ENCODE results near the gene MCU. TPM values are rescaled to one million over a fixed set of nuclear protein-coding genes. Genes with fewer than 3 reads are reported as not detected.
A peak's percentile ranks its signal among the peaks of the same experiment; 100 is the strongest.
"Not testable (repeated sequence)": the region's sequence is repeated elsewhere in the genome, so short reads cannot be mapped to it uniquely, and the experiment has no call there.

Gene MCU, protein sequence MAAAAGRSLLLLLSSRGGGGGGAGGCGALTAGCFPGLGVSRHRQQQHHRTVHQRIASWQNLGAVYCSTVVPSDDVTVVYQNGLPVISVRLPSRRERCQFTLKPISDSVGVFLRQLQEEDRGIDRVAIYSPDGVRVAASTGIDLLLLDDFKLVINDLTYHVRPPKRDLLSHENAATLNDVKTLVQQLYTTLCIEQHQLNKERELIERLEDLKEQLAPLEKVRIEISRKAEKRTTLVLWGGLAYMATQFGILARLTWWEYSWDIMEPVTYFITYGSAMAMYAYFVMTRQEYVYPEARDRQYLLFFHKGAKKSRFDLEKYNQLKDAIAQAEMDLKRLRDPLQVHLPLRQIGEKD
- total RNA-seq (114 TPM), polyA plus RNA-seq (ENCODE audit: insufficient read depth in 1 of 8, insufficient read length in 8 of 8, low replicate concordance in 1 of 8) (100 to 1,000 TPM in 4 of 8 donors, 10 to 100 TPM in 4; 81.9 to 135 (median 106) TPM)
- long read RNA-seq, donor 1, transcript MCU-202 (8 exons, 2,949 nt): major isoform, 15 of 30 reads
- long read RNA-seq, donor 1, partial matches to known transcripts: 15 of 30 reads
- long read RNA-seq, donor 1, other reads (novel, unspliced or antisense): 0 of 30 reads
- long read RNA-seq, donor 2, partial matches to known transcripts: 0 of 3 reads
- long read RNA-seq, donor 2, other reads (novel, unspliced or antisense): 0 of 3 reads
- long read RNA-seq, donor 3, transcript MCU-202 (8 exons, 2,949 nt): major isoform, 40 of 73 reads
- long read RNA-seq, donor 3, partial matches to known transcripts: 31 of 73 reads
- long read RNA-seq, donor 3, other reads (novel, unspliced or antisense): 0 of 73 reads
- long read RNA-seq, donor 4, transcript MCU-202 (8 exons, 2,949 nt): major isoform, 22 of 37 reads
- long read RNA-seq, donor 4, partial matches to known transcripts: 11 of 37 reads
- long read RNA-seq, donor 4, other reads (novel, unspliced or antisense): 0 of 37 reads
- long read RNA-seq, donor 5, transcript MCU-202 (8 exons, 2,949 nt): major isoform, 46 of 108 reads
- long read RNA-seq, donor 5, partial matches to known transcripts: 52 of 108 reads
- long read RNA-seq, donor 5, other reads (novel, unspliced or antisense): 10 of 108 reads
- long read RNA-seq, donor 6, transcript MCU-202 (8 exons, 2,949 nt): major isoform, 52 of 87 reads
- long read RNA-seq, donor 6, partial matches to known transcripts: 32 of 87 reads
- long read RNA-seq, donor 6, other reads (novel, unspliced or antisense): 0 of 87 reads
- long read RNA-seq, donor 7, transcript MCU-202 (8 exons, 2,949 nt): major isoform, 34 of 59 reads
- long read RNA-seq, donor 7, transcript MCU-210 (4 exons, 2,288 nt): minor isoform, 5 of 59 reads
- long read RNA-seq, donor 7, partial matches to known transcripts: 20 of 59 reads
- long read RNA-seq, donor 7, other reads (novel, unspliced or antisense): 0 of 59 reads
- long read RNA-seq, donor 8, transcript MCU-202 (8 exons, 2,949 nt): major isoform, 22 of 24 reads
- long read RNA-seq, donor 8, partial matches to known transcripts: 0 of 24 reads
- long read RNA-seq, donor 8, other reads (novel, unspliced or antisense): 0 of 24 reads
- long read RNA-seq, donor 9, transcript MCU-202 (8 exons, 2,949 nt): major isoform, 23 of 51 reads
- long read RNA-seq, donor 9, partial matches to known transcripts: 26 of 51 reads
- long read RNA-seq, donor 9, other reads (novel, unspliced or antisense): 0 of 51 reads
- long read RNA-seq, donor 10, transcript MCU-202 (8 exons, 2,949 nt): major isoform, 51 of 59 reads
- long read RNA-seq, donor 10, partial matches to known transcripts: 6 of 59 reads
- long read RNA-seq, donor 10, other reads (novel, unspliced or antisense): 0 of 59 reads
- long read RNA-seq, donor 11, transcript MCU-202 (8 exons, 2,949 nt): major isoform, 23 of 34 reads
- long read RNA-seq, donor 11, partial matches to known transcripts: 10 of 34 reads
- long read RNA-seq, donor 11, other reads (novel, unspliced or antisense): 0 of 34 reads

DNA sequence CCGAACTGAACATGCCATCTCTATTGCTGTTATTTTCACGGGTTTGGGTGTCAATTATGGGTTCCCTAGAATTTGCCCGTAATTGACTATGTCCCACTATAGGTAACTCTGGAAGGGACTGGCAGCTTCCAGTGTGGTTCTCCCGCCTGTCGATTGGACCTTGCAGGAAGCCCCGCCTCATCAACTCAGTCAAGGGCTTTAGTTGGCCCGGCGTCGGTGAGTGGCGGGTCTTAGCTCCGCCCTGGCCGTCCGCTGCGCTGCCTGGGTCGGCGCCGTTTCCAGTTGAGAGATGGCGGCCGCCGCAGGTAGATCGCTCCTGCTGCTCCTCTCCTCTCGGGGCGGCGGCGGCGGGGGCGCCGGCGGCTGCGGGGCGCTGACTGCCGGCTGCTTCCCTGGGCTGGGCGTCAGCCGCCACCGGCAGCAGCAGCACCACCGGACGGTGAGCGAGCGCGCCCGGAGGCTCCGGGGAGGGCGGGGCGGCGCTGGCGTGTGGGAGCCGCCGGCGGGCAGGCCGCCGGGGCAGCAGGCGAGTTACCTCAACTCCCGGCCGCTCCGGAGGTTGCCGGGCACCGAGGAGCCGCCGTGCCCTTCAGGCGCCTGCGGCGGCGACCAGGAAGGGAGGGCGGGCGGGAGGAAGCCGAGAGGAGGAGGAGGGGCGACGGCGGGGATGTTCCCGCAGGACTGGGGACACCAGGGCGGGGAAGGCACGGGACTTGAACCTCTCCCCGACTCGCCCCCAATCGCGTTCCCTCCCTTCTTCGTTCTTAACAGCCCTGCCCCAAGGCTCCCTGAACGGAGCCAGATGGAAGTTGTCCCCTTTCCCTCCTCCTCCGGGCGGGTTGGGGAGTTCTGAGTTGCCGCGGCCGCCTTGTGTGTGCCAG lies at the start of gene MCU:
Gene MCU, plus strand, starts transcription at position 281 of the 881 bp plus-strand sequence. Its CDS starts 9 bp downstream, at position 290.
- under 1% methylated on average over 49 of the region's 83 CpGs for WGBS (ENCODE audit: insufficient coverage)
- H3K4me3 ChIP-seq (ENCODE audit: low read length): peak within 1 kb of the TSS; percentile 70
- H3K4me1 ChIP-seq (ENCODE audit: control insufficient read depth, insufficient read depth, low read length): peaks cover 15% of the 10 kb centered on the region

DNA sequence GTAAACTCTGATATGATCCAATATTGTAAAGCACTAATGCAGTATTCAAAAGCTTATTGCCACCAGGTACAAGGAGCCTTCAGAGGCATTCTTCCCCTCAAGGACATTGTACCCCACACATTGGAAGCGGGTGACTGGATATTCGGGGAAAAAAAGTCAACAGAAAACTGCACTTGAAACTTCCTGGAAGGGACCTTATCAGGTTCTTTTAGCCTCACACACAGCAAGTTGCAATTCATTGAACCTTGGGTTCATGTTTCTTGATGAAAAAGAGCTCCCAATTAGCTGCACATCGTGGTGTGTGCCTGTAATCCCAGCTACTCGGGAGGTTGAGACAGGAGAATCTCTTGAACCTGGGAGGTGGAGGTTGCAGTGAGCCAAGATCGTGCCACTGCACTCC lies 49.6 kb upstream of the MCU start:
- no peaks in the 10 kb centered on the region for H3K9me3 ChIP-seq (replicated peaks; ENCODE audit: control insufficient read depth, low read depth, low read length)
- no peak overlapping the region for H3K4me3 ChIP-seq (ENCODE audit: low read length)
- H3K27me3 ChIP-seq (ENCODE audit: control insufficient read depth, insufficient read depth, low read length): no peaks in the 10 kb centered on the region
- 100% methylated on average over 2 of the region's 5 CpGs for WGBS (ENCODE audit: insufficient coverage)
- no peaks in the 10 kb centered on the region for H3K4me1 ChIP-seq (ENCODE audit: control insufficient read depth, insufficient read depth, low read length)
- no peak overlapping the region for H3K27ac ChIP-seq (ENCODE audit: low read length)
- no peaks in the 10 kb centered on the region for H3K36me3 ChIP-seq (ENCODE audit: control insufficient read depth, insufficient read depth, low read length)
- DNase-seq: no peak

More for the DNA sequence above, at the start of gene MCU:
- H3K9me3 ChIP-seq (replicated peaks; ENCODE audit: control insufficient read depth, low read depth, low read length): no peaks in the 10 kb centered on the region
- peak; percentile 98 for DNase-seq
- peak within 1 kb of the TSS; percentile 90 for H3K27ac ChIP-seq (ENCODE audit: low read length)
- H3K36me3 ChIP-seq (ENCODE audit: control insufficient read depth, insufficient read depth, low read length): no peaks in the 10 kb centered on the region
- H3K27me3 ChIP-seq (ENCODE audit: control insufficient read depth, insufficient read depth, low read length): no peaks in the 10 kb centered on the region

DNA sequence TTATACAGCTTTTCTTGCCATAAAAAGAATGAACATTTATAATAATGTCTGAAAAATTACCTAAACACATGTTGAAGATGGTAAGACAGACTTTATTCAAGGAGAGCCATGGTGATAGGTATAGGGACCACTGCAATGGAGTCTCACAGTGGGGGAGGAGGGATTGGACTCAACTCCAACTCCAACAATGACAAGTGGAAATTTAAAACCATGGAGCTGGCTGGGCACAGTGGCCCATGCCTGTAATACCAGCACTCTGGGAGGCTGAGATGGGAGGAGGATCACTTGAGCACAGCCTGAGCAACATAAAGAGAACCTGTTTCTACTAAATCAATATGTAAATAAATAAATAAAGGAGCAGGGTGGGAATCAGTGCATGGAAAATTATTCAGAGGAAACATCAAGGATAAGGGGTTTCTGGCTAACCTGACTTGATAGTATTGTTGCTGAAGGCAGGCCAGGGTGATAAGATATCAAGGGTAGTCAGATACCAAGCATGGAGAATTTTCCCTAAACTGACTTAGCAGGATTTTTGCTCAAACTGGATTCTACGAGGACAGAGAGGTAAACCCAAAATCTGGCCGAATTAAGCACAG lies 46.6 kb upstream of the MCU start:
- H3K27ac ChIP-seq (ENCODE audit: low read length): no peak overlapping the region
- no peak for DNase-seq
- no peak overlapping the region for H3K4me3 ChIP-seq (ENCODE audit: low read length)
- H3K9me3 ChIP-seq (replicated peaks; ENCODE audit: control insufficient read depth, low read depth, low read length): no peaks in the 10 kb centered on the region
- H3K4me1 ChIP-seq (ENCODE audit: control insufficient read depth, insufficient read depth, low read length): no peaks in the 10 kb centered on the region
- no CpG with 5 or more reads among the region's 2 CpGs for WGBS (ENCODE audit: insufficient coverage)
- no peaks in the 10 kb centered on the region for H3K27me3 ChIP-seq (ENCODE audit: control insufficient read depth, insufficient read depth, low read length)
- H3K36me3 ChIP-seq (ENCODE audit: control insufficient read depth, insufficient read depth, low read length): no peaks in the 10 kb centered on the region

DNA sequence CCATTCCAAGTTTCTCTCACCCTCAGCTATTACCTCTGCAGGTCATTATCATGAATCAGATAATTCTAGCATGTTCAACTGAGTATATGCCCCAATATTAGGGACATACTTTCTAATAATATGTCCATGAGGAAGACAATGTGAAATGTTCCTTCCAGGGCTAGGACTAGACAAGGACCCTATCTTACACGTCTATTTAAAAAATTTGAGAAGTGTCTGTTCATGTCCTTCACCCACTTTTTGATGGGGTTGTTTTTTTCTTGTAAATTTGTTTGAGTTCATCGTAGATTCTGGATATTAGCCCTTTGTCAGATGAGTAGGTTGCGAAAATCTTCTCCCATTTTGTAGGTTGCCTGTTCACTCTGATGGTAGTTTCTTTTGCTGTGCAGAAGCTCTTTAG lies 45.0 kb upstream of the MCU start:
- not testable (repeated sequence) for H3K36me3 ChIP-seq (ENCODE audit: control insufficient read depth, insufficient read depth, low read length); H3K4me1 ChIP-seq (ENCODE audit: control insufficient read depth, insufficient read depth, low read length); H3K27me3 ChIP-seq (ENCODE audit: control insufficient read depth, insufficient read depth, low read length); DNase-seq; H3K9me3 ChIP-seq (replicated peaks; ENCODE audit: control insufficient read depth, low read depth, low read length); H3K4me3 ChIP-seq (ENCODE audit: low read length); H3K27ac ChIP-seq (ENCODE audit: low read length)
- no CpG with 5 or more reads among the region's 3 CpGs for WGBS (ENCODE audit: insufficient coverage)

DNA sequence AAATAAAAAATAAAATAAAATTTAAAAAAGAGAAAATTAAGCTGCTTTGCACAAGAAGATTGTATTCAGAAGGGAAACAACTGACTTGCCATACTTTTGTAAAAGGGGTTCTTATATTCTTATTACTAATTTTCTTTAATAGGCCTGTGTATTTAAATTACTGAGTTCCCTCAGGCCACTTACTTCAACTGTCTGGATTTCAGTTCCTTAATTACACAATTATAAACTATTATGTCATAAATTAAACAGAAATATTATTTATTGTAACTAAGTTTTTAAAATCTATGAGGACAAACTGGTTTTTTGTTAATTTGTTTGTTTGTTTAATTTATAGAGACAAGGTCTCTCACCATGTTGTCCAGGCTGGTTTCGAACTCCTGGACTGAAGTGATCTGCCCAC lies 43.6 kb upstream of the MCU start:
- H3K27ac ChIP-seq (ENCODE audit: low read length): no peak overlapping the region
- no peak overlapping the region for H3K4me3 ChIP-seq (ENCODE audit: low read length)
- no peaks in the 10 kb centered on the region for H3K27me3 ChIP-seq (ENCODE audit: control insufficient read depth, insufficient read depth, low read length)
- no peaks in the 10 kb centered on the region for H3K36me3 ChIP-seq (ENCODE audit: control insufficient read depth, insufficient read depth, low read length)
- WGBS (ENCODE audit: insufficient coverage): 83% methylated on average over 1 of the region's 1 CpG
- no peaks in the 10 kb centered on the region for H3K9me3 ChIP-seq (replicated peaks; ENCODE audit: control insufficient read depth, low read depth, low read length)
- DNase-seq: no peak
- no peaks in the 10 kb centered on the region for H3K4me1 ChIP-seq (ENCODE audit: control insufficient read depth, insufficient read depth, low read length)

DNA sequence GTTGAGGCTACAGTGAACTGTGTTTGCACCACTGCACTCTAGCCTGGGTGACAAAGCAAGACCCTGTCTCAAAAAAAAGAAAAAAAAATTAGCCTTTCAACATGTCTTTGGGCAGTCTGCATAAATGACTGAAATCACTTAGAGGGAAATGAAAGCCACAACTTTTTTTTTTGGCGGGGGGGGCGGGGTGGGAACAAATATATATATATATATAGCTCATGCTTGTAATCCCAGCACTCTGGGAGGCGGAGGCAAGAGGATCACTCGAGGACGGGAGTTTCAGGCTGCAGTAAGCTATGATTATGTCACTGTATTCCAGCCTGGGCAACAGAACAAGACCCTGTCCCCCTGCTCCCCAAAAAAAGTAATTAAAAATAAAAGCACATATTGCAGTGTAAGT lies 42.7 kb upstream of the MCU start:
- WGBS (ENCODE audit: insufficient coverage): no CpG with 5 or more reads among the region's 5 CpGs
- Histone ChIP-seq H3K27ac (ENCODE audit: low read length) (no peak overlapping the region), H3K4me1 (ENCODE audit: control insufficient read depth, insufficient read depth, low read length) (no peaks in the 10 kb centered on the region), H3K9me3 (replicated peaks; ENCODE audit: control insufficient read depth, low read depth, low read length) (no peaks in the 10 kb centered on the region), H3K4me3 (ENCODE audit: low read length) (no peak overlapping the region), H3K36me3 (ENCODE audit: control insufficient read depth, insufficient read depth, low read length) (no peaks in the 10 kb centered on the region), H3K27me3 (ENCODE audit: control insufficient read depth, insufficient read depth, low read length) (no peaks in the 10 kb centered on the region)
- peak; percentile 9 for DNase-seq

DNA sequence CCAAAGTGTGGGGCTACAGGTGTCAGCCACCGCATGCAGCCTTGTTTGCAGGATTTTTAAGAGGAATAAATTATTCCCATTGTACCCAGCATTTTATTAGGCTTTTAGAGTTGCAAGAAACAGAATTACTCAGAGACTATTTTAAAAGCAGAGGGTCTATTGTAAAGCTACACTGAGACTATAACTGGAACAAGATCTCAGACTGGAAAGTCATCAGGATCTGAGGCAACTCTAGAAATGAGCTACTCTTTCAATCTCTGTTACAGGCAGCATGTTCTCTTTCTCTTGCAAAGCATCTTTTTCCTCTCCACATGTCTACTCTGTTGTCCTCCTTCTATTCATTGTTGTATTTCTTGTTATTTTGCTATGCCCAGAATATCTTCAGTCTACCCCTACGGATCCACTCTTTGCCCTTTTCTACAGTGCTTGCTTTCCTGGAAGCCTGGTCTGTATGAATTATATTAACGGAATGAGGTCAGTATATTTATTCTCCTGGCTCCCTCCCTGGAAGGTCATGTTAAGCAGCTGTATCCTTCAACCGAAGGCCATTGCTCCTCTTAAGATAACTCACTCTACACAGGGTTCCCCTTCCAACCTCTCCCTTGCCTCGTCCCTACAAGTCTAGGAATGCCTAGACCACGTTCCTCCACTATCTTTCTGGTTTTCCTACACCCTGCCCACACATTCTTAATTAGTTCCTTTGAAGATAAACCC lies 38.4 kb upstream of the MCU start:
- Histone ChIP-seq H3K27ac (ENCODE audit: low read length) (no peak overlapping the region), H3K4me3 (ENCODE audit: low read length) (no peak overlapping the region), H3K27me3 (ENCODE audit: control insufficient read depth, insufficient read depth, low read length) (no peaks in the 10 kb centered on the region), H3K9me3 (replicated peaks; ENCODE audit: control insufficient read depth, low read depth, low read length) (no peaks in the 10 kb centered on the region), H3K36me3 (ENCODE audit: control insufficient read depth, insufficient read depth, low read length) (no peaks in the 10 kb centered on the region), H3K4me1 (ENCODE audit: control insufficient read depth, insufficient read depth, low read length) (no peaks in the 10 kb centered on the region)
- DNase-seq: no peak
- 71% methylated on average over 3 of the region's 6 CpGs for WGBS (ENCODE audit: insufficient coverage)

DNA sequence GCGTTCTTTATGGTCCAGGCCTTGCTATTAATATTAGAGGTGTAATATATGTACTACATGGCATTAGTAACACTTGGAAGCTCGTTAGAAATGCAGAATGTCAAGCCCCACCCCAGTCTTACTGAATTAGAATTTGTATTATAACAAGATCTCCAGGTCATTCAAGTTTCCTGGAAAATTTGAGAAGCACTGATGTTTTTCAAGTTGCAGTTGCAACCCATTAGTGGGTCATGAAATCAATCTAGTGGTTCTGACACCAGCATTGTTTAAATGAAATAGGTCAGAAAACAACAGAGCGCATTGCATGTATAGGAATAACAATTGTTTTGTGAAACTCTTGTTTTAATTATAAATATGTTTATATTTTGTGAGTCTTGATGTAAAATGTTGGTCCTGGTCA lies 37.2 kb upstream of the MCU start:
- no CpG with 5 or more reads among the region's 3 CpGs for WGBS (ENCODE audit: insufficient coverage)
- no peak overlapping the region for H3K27ac ChIP-seq (ENCODE audit: low read length)

More for the DNA sequence above, 37.2 kb upstream of the MCU start:
- no peaks in the 10 kb centered on the region for H3K4me1 ChIP-seq (ENCODE audit: control insufficient read depth, insufficient read depth, low read length)
- no peaks in the 10 kb centered on the region for H3K36me3 ChIP-seq (ENCODE audit: control insufficient read depth, insufficient read depth, low read length)
- H3K4me3 ChIP-seq (ENCODE audit: low read length): no peak overlapping the region
- no peak for DNase-seq
- H3K27me3 ChIP-seq (ENCODE audit: control insufficient read depth, insufficient read depth, low read length): no peaks in the 10 kb centered on the region
- no peaks in the 10 kb centered on the region for H3K9me3 ChIP-seq (replicated peaks; ENCODE audit: control insufficient read depth, low read depth, low read length)
